Lung (tissue), 12 donors: ENCODE data around the gene EBI3. TPM values are rescaled to one million over a fixed set of nuclear protein-coding genes. Genes with fewer than 3 reads are reported as not detected.

Source experiments
- ATAC-seq: fragments of 200-7000 bp; cut with Tn5 transposase; one replicate; pipeline ENCODE4 v1.9.1; 2020; ENCODE audit warnings: moderate number of reproducible peaks; ENCODE audit not compliant: insufficient read depth, low FRiP score
- DNase-seq, 3 donors: peaks; one replicate each; pipeline ENCODE4 v3.0.0-alpha.2; 2013 to 2017
- H3K27ac ChIP-seq, 2 donors: one replicate each; pipeline ENCODE4 v1.5.1; 2013; ENCODE audit warnings: mild to moderate bottlenecking in 2 of 2, moderate library complexity in 2 of 2, control low read depth in 1 of 2, inconsistent platforms in 1 of 2, low read depth in 1 of 2, low read length in 1 of 2
- H3K27me3 ChIP-seq, 3 donors: one replicate each; pipeline ENCODE4 v1.5.1; 2013; ENCODE audit warnings: low read length in 2 of 3; ENCODE audit not compliant: control insufficient read depth in 3 of 3, insufficient read depth in 3 of 3
- H3K36me3 ChIP-seq, 4 donors: one replicate each; pipeline ENCODE4 v1.5.1; 2013; ENCODE audit warnings: low read length in 4 of 4, mild to moderate bottlenecking in 1 of 4, moderate library complexity in 1 of 4; ENCODE audit not compliant: control insufficient read depth in 4 of 4, insufficient read depth in 4 of 4
- H3K4me1 ChIP-seq, 5 donors: one replicate each; pipeline ENCODE4 v1.5.1; 2013; ENCODE audit warnings: low read length in 5 of 5, mild to moderate bottlenecking in 2 of 5, moderate library complexity in 1 of 5; ENCODE audit not compliant: control insufficient read depth in 5 of 5, insufficient read depth in 5 of 5
- H3K4me3 ChIP-seq: one replicate; pipeline ENCODE4 v1.5.1; 2013; ENCODE audit warnings: mild to moderate bottlenecking, control low read depth, moderate library complexity
- H3K9ac ChIP-seq, 2 donors: one replicate each; pipeline ENCODE4 v1.5.1; 2013; ENCODE audit warnings: low read length in 2 of 2, control low read depth in 1 of 2; ENCODE audit not compliant: insufficient read depth in 1 of 2
- H3K9me3 ChIP-seq, 4 donors: one replicate each; pipeline ENCODE4 v1.5.1; 2013; ENCODE audit warnings: low read length in 3 of 4, mild to moderate bottlenecking in 1 of 4, moderate library complexity in 1 of 4; ENCODE audit not compliant: control insufficient read depth in 4 of 4, insufficient read depth in 3 of 4
- WGBS, 2 donors: extraction: QIAGEN DNeasy Blood & Tissue Kit; methylation state at CpG; one replicate each; pipeline ENCODE4 v1.1.7; 2013; 5-methylcytosine and 5-hydroxymethylcytosine counted together
- polyA plus RNA-seq, 2 donors: library from polyadenylated mRNA; stranded (reverse); fragments of 200-250 nt; gene quantifications; one replicate each; pipeline ENCODE4 v1.2.1, GENCODE V29; 2013
- total RNA-seq, 2 donors: library from RNA; depleted of rRNA in 1 of 2; stranded (reverse); fragments of >200 nt in 1 of 2; gene quantifications; one replicate each; pipeline ENCODE4 v1.2.1, GENCODE V29; 2014 to 2021
- TF ChIP-seq, protein P1 (sequence below): IDR thresholded peaks from 2 replicates; pipeline ENCODE4 v1.5.1; 2012; ENCODE audit warnings: mild to moderate bottlenecking; ENCODE audit errors: control extremely low read depth, extremely low read depth
- donor health status: control.
- donor health status: control.
- donor health status: Bipolar disorder and iron deficiency.
- donor health status: healthy.
- donor health status: DM: yes; HTN: yes; CAD: no.

EBI3 gene
- total and polyA plus RNA-seq, 4 donors = 4.1 to 92.7 (median 6.4) TPM

- Histone ChIP-seq H3K9me3 (peaks cover 0 to 4% (median 0%) of the 10 kb centered on the region in 4 donors), H3K27ac (no peak overlapping the region), H3K9ac (no peak overlapping the region), H3K4me1 (peaks cover 0 to 2% (median 0%) of the 10 kb centered on the region in 5 donors), H3K27me3 (peaks cover 14 to 23% (median 16%) of the 10 kb centered on the region in 3 donors), H3K4me3 (no peak overlapping the region), H3K36me3 (no peaks in the 10 kb centered on the region)
- DNase-seq = no peak
- 51 to 54% methylated on average over 7 of the region's 7 CpGs for WGBS, 2 donors
- ATAC-seq = no peak
- TF ChIP-seq, protein P1, sequence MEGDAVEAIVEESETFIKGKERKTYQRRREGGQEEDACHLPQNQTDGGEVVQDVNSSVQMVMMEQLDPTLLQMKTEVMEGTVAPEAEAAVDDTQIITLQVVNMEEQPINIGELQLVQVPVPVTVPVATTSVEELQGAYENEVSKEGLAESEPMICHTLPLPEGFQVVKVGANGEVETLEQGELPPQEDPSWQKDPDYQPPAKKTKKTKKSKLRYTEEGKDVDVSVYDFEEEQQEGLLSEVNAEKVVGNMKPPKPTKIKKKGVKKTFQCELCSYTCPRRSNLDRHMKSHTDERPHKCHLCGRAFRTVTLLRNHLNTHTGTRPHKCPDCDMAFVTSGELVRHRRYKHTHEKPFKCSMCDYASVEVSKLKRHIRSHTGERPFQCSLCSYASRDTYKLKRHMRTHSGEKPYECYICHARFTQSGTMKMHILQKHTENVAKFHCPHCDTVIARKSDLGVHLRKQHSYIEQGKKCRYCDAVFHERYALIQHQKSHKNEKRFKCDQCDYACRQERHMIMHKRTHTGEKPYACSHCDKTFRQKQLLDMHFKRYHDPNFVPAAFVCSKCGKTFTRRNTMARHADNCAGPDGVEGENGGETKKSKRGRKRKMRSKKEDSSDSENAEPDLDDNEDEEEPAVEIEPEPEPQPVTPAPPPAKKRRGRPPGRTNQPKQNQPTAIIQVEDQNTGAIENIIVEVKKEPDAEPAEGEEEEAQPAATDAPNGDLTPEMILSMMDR = no peak
Measured at GRCh38 chr19:4194353-4194752, 35.0 kb upstream of the EBI3 start.

GRCh38 chr19:4196009-4196408 lies 33.3 kb upstream of the EBI3 start:
- Histone ChIP-seq H3K4me3 (no peak overlapping the region), H3K4me1 (peaks cover 0 to 2% (median 0%) of the 10 kb centered on the region in 5 donors), H3K9ac (no peak overlapping the region), H3K27me3 (peaks cover 14 to 25% (median 16%) of the 10 kb centered on the region in 3 donors), H3K27ac (no peak overlapping the region), H3K9me3 (peaks cover 0 to 2% (median 0%) of the 10 kb centered on the region in 4 donors), H3K36me3 (no peaks in the 10 kb centered on the region)
- no peak for ATAC-seq
- WGBS, 2 donors = 78 to 85% methylated on average over 8 of the region's 8 CpGs
- TF ChIP-seq, protein P1 = no peak
- DNase-seq = no peak

- H3K27ac ChIP-seq = no peak overlapping the region
- H3K9ac ChIP-seq = no peak overlapping the region
- H3K4me1 ChIP-seq = peaks cover 0 to 2% (median 0%) of the 10 kb centered on the region in 5 donors
- peaks cover 14 to 29% (median 16%) of the 10 kb centered on the region in 3 donors for H3K27me3 ChIP-seq
- no peak for DNase-seq
- no peaks in the 10 kb centered on the region for H3K36me3 ChIP-seq
- H3K9me3 ChIP-seq = peaks cover 0 to 2% (median 0%) of the 10 kb centered on the region in 4 donors
- 79 to 82% methylated on average over 22 of the region's 22 CpGs for WGBS, 2 donors
- TF ChIP-seq, protein P1 = no peak
- H3K4me3 ChIP-seq = no peak overlapping the region
- no peak for ATAC-seq
Measured at GRCh38 chr19:4196587-4197148, 32.7 kb upstream of the EBI3 start.

DNA sequence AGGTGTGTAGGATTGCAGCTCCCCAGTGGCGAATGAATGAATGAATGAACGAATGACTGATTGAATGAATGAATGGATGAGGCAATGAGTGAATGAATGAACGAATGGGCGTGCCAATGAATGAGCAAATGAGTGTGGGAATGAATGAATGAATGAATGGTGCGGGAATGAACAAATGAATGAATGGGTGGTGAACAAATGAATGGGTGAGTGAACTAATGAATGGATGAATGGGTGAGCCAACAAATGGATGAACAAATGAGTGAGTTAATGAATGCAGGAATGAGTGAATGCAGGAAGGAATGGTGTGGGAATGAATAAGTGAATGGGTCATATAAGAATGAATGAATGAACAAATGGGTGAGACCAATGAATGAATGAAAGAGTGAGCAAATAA lies 32.1 kb upstream of the EBI3 start:
- Histone ChIP-seq H3K4me1 (peaks cover 0 to 2% (median 0%) of the 10 kb centered on the region in 5 donors), H3K9ac (no peak overlapping the region), H3K27ac (no peak overlapping the region), H3K27me3 (peaks cover 14 to 29% (median 16%) of the 10 kb centered on the region in 3 donors), H3K9me3 (peaks cover 0 to 2% (median 0%) of the 10 kb centered on the region in 4 donors), H3K36me3 (no peaks in the 10 kb centered on the region), H3K4me3 (no peak overlapping the region)
- DNase-seq (no peak), ATAC-seq (no peak)
- TF ChIP-seq, protein P1 = no peak
- WGBS, 2 donors = 84 to 85% methylated on average over 5 of the region's 5 CpGs
